Right renal cortex interstitium (tissue), 3 donors: Measurements from ENCODE around the gene HYI. TPM values are rescaled to one million over a fixed set of nuclear protein-coding genes. Genes with fewer than 3 reads are reported as not detected.
"Not testable (repeated sequence)": the region's sequence is repeated elsewhere in the genome, so short reads cannot be mapped to it uniquely, and the experiment has no call there.

ENCODE experiments used
- DNase-seq, 3 donors: peaks; one replicate each; pipeline ENCODE4 v3.0.0-alpha.2; 2013; ENCODE audit warnings: low read depth in 3 of 3, low spot score in 2 of 3
- polyA plus RNA-seq, 3 donors: library from polyadenylated mRNA; unstranded; fragments of 120-200 nt; gene quantifications; one replicate each; pipeline ENCODE4 v1.2.1, GENCODE V29; 2013; ENCODE audit not compliant: insufficient read length in 3 of 3

The HYI gene
- polyA plus RNA-seq, 3 donors = 32.8 to 35.4 (median 33.4) TPM

DNA sequence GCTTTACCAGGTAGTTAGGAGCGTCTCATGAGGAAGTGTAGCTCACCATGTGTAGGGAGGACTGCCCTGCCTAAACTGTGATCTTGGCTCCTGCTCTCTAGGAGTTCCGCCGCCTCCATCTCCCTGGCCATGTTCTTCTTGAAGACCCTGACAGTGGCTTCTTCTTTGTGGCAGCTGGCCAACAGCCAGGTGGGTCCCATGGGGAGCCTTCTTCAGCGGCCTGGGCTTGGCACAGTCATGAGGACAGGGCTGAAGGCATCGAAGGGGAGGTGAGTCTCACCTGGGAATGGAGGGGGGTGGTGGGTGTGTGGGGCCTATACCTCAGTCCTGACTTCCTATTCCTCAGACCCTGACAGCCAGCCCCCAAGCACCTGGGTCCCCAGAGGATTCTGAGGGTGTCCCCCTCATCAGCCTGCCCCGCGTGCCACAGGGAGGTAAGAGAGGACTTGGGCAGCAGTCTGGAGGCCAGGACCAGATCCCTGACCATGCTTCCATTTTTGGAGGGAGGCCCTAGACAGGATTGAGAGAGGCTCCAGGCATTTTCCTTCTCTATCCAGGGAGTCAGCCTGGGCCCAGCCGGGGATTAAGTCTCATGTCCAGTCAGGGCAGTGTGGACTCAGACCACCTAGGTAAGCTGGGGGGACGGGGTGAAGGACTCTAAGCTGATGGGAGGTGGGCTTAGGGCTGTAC, 21.4 kb downstream of the HYI start:
- DNase-seq = no peak

DNA sequence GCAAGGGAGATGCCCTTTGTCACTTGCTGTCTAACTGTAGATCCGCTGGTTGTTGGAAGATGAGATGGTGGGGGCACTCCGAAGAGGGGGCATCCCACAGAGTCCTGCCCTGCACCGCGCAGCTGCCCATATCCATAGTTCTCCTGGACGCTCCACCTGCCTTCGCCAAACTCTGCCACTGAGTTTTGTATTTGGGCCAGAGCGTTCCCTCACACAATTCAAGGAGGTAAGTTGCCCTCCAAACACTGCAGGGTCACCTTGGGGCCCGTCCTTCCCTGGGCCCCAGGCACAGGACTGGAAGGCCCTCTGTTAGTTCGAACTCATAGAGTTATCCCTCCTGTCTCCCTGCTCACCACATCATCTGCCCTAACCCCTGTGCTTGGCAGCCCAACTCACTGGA, 22.1 kb downstream of the HYI start:
- DNase-seq = no peak

DNA sequence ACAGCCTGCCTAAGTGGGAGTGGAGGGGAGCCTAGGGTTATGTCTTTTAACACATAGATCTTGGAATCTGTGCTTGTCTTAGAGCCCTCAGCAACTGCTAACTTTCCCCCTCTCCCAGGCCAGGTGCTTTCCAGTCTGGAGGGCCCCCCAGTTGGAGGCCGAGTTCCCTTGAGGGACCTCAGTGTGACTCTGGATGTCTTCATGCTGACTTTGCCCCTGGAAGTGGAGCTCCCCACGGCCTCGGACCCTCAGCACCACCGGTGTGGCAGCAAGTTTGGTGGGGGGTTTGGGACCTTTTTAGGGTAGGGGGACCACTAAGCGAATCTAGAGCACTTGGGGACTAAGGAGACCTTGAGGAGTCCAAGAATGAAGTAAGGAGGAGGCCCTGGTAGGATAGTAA, 22.9 kb downstream of the HYI start:
- DNase-seq = no peak

- DNase-seq = no peak
Measured at GRCh38 chr1:43427941-43428340, 25.8 kb downstream of the HYI start.

DNA sequence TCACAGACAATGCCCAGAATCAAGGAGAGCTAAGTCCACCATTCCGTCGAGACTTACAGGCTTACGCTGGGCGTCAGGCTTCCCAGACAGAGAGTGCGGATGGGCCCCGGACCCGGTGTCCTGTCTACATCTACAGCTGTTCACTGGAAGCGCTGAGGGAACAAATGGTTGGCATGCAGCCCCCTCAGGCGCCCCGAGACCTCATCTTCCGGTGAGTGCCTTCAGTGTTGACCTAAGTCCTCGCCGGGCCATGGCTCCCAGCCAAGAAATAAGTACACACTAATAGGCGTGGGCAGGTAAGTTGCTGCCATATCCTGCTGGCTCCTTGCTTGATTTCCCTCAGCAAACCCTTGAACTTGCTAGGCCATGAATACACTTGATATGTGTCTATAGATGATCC, 26.2 kb downstream of the HYI start:
- DNase-seq = no peak

DNA sequence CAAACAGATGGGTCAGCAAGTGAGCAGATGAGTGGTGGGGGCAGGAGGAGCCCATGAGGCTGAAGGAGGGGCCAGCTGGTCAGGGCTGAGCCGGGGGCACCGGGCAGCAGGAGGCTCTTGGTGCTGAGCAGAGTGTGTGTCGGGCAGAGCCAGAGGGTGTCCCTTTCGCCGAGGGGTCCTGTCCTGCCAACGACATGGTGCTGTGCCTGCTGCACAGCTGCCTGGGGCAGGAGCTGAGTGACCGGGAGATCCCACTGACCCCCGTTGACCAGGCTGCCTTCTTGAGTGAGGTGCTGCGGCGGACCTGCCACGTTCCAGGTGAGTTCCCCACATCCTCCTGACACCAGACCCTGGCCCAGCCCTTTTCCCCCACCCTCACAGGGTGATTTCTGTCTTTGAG, 27.5 kb downstream of the HYI start:
- no peak for DNase-seq

DNA sequence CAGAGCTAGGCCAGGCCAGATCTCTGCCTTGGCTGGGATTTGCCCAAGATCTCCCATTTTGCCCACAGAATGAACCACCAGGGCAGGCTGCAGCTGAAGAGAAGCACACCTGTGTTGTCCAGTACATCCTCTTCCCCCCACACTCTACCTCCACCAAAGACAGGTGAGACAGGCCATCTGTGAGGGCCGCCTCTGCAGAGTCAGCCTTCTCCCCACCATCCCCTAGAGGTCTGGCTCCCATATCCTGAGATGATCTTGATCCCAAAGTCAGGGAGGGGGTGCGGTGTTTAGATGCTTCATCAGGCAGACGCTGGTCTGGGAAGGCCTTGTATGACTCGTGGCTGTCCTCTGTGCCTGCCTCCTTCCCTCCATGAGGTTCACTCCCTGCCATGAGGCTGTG, 28.7 kb downstream of the HYI start:
- DNase-seq = no peak

GRCh38 chr1:43423672-43424550, 29.8 kb downstream of the HYI start:
- no peak for DNase-seq

- DNase-seq = no peak
Measured at GRCh38 chr1:43422995-43423671, 30.6 kb downstream of the HYI start.

DNA sequence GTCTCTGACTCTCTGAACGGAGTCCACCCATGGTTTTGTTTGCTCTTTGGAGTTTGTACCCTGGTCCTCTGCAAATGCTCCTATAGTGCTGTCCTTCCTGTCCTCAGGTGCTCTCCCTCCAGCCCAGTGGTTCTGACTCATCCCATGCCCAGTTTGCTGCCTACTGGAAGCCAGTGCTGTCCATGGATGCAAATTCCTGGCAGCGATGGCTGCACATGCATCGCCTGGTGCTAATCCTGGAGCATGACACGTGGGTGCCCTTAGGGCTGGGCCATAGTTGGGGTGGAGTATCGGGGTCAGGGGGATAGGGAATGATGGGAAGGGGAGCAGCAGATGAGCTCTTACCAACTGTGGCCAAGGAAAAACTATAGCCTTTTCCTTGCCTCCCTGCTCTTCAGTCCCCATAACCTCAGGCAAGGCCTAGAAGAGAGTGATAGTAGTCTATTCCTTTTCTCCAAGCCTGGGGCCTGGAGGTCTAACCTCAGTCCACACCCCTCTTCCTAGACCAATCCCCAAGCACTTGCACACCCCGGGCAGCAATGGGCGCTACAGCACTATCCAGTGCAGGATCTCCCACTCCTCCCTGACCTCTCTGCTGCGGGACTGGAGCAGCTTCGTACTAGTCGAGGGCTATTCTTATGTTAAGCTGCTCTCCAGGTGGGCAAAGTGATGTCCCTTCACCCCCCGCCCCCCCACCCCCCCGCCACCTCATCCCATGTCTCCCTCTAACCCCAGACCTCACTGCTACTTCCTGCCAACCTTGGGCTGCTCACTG, 31.6 kb downstream of the HYI start:
- DNase-seq = no peak

GRCh38 chr1:43421396-43421795, 32.3 kb downstream of the HYI start:
- no peak for DNase-seq

GRCh38 chr1:43420874-43421273, 32.9 kb downstream of the HYI start:
- DNase-seq = no peak

DNA sequence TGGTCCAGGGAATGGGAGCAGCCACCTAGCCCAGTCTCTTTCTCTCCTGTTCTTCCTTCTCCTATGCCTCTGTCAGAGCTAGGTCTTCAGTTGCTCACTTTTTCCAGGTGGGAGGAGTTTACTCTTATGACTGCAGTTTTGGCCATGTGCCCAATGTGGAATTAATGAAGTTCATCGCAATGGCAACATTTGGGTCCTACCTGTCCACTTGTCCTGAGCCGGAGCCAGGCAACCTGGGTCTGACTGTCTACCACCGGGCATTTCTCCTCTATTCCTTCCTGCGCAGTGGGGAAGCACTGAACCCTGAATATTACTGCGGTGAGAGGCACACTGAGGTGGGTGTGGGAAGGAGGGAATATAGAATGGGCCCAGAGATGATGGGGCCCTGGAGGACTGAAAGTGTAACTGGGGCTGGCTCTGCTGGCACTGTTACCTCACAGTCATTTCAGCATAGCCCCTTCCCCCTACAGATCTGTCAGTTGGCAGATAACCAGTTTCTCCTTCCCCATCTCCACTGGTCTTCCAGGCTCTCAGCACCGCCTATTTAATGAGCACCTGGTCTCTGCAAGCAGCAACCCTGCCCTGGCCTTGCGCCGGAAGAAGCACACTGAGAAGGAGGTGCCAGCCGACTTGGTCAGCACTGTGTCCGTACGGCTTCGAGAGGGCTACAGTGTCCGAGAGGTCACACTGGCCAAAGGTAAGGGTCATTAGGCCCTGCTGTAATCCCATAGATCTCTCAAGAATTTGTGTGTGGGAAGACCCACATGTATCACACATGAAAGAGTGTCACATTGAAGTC, 33.9 kb downstream of the HYI start:
- no peak for DNase-seq

DNA sequence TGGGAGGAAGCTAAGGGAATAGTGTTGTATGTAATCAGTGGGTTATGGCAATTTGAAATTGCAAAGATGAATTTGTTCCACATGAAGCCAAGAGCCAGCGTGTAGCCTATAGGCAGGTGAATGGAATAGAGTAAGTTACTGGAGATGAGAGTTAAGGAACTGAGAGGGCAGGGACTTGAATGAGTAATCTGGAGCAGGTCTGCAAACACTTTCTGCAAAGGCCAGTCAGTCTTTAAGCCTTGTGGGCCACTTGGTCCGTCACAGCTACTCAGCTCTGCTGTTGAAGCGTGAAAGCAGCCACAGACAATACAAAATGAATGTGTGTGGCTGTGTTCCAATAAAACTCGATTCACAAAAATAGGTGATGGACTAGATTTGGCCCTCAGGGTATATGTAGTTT, 34.9 kb downstream of the HYI start:
- DNase-seq = no peak

GRCh38 chr1:43415901-43416300, 37.8 kb downstream of the HYI start:
- DNase-seq = no peak

DNA sequence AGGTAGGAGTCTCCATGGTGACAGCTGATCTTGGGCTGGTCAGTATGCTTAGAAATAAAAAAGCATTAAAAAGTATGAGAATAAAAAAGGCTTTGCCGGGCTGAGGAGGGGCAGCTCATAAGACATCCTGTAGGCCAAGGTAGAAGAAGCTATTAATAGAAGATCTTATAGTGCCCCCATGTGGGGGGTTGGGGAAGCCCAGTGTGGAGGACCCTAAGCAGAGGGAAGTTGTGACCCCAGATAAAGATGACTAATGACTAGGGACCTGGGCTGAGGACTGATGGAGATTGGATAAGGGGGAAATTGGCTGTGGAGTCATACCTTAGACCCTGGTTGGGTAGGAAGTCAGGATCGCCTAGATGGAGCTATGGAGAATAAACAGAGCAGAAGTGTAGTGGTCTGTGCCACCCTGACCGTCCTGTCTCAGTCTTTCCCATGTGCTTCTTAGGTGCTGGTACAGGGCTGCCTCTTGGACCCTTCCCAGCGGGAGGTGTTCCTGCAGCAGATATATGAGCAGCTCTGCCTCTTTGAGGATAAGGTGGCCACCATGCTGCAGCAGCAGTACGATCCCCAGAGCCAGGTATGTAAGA, 39.0 kb downstream of the HYI start:
- peak in 1 of 3 donors; percentile 21 for DNase-seq

- DNase-seq = not testable (repeated sequence)
Measured at GRCh38 chr1:43413426-43413825, 40.3 kb downstream of the HYI start.

DNA sequence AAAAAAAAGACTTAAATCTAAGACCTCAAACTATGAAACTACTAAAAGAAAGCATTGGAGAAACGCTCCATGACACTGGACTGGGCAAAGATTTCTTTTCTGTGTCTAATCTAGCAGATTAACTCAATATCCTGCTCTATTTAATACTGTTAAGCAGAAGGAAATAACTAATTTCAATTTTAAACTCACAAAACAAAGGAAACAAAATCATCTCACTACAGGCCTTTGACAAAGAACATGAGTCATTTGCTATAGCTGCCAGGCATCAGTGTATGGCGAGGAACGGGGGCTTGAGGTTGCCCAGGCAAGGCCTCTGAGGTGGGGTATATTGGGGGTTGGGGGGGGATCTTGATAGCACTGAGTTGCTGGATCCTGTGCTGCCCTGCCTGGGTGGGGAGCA, 43.2 kb downstream of the HYI start:
- DNase-seq = no peak

DNA sequence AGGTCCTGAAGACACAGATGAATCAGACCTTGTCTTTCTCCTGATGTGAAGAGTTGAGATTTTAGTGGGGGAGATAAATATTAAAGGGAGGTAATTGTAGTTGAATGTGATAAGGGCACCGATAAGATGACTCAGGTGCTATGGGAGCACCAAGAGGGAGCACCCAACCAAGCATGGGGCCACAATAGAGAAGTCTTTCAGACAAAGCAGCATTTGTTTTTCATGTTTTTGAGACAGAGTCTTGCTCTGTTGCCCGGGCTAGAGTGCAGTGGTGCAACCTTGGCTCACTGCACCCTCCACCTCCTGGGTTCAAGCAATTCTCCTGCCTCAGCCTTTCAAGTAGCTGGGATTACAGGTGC, 47.9 kb downstream of the HYI start:
- DNase-seq = no peak
